NK-92 treated with Interleukin-12 subunit alpha and Interleukin-12 subunit beta, amount 100 ng/mL, for 24 hours (cell line): Measurements from ENCODE around the gene RFX5.
A peak's percentile ranks its signal among the peaks of the same experiment; 100 is the strongest.

ENCODE experiments used
- DNase-seq: peaks from one replicate; lab custom pipeline; 2025; lab: John Stamatoyannopoulos, UW

RFX5 gene

GRCh38 chr1:151324390-151324930 lies 22.6 kb downstream of the RFX5 start:
- no peak for DNase-seq

GRCh38 chr1:151318975-151319374 lies 28.1 kb downstream of the RFX5 start:
- DNase-seq: no peak

GRCh38 chr1:151315565-151316235 lies 31.4 kb downstream of the RFX5 start:
- DNase-seq: no peak

- no peak for DNase-seq
These were observed 32.7 kb downstream of the RFX5 start for GRCh38 chr1:151314137-151314875.

- no peak for DNase-seq
These were observed 33.6 kb downstream of the RFX5 start for GRCh38 chr1:151313501-151313900.

GRCh38 chr1:151312826-151313225 lies 34.2 kb downstream of the RFX5 start:
- DNase-seq: no peak

GRCh38 chr1:151312411-151312810 lies 34.6 kb downstream of the RFX5 start:
- DNase-seq: no peak

GRCh38 chr1:151311589-151312331 lies 35.3 kb downstream of the RFX5 start:
- peak; percentile 87 for DNase-seq

- no peak for DNase-seq
These were observed 36.0 kb downstream of the RFX5 start for GRCh38 chr1:151311011-151311410.

GRCh38 chr1:151309811-151310323 lies 37.2 kb downstream of the RFX5 start:
- no peak for DNase-seq

- DNase-seq: no peak
These were observed 52.1 kb downstream of the RFX5 start for GRCh38 chr1:151294742-151295462.

GRCh38 chr1:151293093-151293492 lies 54.0 kb downstream of the RFX5 start:
- no peak for DNase-seq

GRCh38 chr1:151292207-151293030 lies 54.6 kb downstream of the RFX5 start:
- DNase-seq: no peak

GRCh38 chr1:151290709-151291303 lies 56.2 kb downstream of the RFX5 start:
- DNase-seq: no peak
